ENCODE data around the gene VDR.

Gene VDR

DNA sequence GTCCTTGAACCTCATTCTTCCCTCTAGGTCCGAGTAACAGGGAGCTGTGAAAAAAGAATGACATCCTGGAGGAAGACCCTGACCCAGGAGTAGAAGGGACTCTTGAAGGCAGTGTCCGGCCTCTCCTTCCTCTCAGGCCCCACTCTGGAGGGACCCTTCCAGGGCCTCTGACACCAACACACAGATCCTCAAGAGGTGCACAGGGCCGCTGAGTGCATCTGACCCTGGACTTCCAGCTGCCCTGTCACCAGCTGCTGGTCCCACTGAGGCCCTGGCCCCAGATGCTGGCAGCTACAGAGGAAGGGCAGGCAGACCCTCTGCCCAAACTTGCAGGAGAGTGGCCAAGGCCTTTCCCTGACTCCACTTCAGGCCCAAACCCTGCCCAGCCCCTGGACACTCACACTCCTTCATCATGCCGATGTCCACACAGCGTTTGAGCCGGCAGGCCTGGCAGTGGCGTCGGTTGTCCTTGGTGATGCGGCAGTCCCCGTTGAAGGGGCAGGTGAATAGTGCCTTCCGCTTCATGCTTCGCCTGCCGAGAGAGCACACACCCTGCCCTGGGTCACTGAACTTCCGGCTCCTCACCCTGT, 40.1 kb downstream of the VDR start:
- DNase-seq = no peak

DNA sequence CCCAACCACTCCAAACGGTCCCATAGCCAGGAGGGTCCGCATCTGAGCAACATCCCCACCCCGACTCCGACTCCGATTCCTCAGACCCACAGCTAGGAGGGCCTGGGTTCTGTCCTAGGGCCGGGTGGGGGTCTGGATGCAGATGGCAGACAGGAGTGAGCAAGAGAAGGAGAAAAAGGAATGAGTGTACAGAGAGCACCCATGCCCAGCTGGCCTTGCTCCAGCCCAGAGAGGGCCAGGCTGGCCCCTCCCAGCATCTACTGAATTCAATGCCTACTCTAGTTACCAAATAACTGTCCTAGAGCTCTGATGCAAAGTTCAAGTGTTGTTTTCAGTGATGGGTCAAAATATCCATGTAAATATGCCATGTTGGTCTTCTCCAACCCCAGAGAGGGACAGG, 40.8 kb downstream of the VDR start:
- no peak for DNase-seq

DNA sequence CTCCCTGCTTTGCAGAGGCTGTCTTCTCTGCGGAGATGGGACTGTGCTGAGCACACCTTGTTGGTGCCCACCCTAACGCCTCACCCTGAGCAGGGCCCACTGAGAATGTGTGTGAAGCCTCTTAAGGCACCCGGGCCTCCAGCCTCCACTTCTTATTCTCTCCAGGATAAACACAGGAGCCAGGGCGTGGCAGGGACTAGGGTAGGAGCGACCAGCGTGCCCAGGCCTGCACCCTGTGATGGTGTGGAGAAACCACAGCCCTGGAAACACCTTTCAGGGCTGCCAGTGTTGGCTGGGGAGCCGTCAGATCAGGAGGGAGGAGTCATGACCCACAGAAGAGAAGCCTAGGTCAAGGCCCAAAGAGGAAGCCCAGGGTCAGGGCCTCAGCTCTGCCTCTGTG, 41.3 kb downstream of the VDR start:
- DNase-seq = no peak

DNA sequence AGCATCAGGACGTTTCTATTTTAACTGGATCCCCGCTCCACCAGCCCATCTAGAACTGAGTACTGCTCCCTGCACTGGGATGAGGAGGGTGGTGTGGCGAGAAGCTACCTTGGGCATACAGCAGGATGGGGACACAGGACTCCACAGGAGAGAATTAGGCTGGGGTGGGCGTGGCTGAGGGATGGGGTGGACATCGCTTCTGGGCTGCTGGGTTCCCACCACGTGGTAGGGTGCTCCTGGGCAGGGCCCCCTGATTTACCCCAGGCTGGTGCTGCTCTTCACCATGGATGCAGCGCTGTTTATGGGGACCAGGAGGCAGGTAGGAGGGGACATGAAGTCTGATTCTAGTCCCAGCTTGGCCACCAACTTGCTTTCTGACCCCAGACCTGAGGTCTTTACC, 41.9 kb downstream of the VDR start:
- DNase-seq = no peak

DNA sequence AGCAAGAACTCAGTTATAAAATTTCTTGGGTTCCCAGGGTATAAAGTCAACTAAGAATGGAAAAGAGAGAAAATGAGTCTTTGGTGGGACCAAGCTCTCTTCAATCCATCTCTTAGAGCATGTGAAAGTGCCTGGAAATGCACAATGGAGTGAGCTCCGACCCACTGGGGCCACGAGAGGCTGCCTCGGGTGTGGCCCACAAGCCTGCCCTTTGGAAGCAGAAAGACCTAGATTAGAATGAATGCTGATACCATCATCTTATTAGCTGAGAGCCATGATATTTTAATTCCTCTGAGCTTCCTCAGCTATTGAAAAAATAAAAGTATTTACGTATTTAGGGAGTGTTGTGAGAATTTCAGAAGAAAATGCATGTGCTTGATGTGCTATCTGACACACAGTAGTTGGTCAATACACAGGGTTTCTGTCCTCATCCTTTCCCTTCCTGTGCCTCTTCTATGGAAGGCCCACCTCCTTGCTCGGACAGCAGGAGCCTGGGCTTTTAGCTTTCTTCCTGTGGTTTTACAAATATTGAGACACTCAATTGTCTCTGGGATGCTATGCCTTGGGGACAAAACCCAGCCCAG, 42.5 kb downstream of the VDR start:
- no peak for DNase-seq

DNA sequence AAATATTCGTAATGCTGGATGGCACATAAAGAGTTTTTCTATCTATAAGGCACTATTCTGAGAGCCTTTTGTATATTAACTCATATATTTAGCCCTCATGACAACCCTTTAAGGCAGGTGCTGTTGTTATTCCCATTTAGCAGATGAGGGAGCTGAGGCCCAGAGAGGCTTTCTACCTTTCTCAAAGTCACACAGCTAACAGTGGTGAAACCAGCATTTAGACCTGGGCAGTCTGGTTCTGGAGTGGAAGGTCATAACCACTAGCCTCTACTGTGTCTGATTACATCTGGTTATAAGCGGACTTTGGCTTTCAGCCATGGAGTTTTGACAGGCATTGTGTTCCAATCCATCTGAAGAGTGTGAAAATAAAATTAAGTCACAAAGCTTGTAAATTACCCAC, 43.9 kb downstream of the VDR start:
- DNase-seq = no peak

DNA sequence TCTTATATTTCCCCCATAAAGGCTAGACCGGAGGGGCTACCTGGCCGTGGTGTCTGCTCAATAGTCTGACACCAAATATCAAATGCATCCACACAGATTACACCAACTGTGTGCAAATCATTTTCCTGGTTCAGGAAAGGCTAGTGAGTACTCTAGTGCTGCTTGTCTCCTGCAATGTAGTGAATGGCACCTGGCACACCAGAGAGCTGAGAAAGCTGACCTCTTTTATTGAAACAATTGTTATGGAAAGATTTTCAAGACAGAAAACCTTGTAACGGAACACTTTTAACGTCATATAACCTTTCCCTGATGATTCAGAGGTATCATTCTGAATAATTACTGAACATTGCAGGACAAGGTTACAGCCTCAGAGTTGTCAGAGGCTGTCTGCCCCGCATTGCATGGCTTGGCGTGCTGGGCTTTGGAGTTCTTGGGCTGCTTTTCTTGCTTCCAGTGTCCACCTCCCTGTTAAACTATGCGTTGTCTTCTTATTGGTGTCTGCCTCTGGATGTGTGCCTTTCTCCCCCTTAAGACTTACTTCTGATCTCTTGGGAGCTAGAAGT, 44.4 kb downstream of the VDR start:
- DNase-seq = no peak

DNA sequence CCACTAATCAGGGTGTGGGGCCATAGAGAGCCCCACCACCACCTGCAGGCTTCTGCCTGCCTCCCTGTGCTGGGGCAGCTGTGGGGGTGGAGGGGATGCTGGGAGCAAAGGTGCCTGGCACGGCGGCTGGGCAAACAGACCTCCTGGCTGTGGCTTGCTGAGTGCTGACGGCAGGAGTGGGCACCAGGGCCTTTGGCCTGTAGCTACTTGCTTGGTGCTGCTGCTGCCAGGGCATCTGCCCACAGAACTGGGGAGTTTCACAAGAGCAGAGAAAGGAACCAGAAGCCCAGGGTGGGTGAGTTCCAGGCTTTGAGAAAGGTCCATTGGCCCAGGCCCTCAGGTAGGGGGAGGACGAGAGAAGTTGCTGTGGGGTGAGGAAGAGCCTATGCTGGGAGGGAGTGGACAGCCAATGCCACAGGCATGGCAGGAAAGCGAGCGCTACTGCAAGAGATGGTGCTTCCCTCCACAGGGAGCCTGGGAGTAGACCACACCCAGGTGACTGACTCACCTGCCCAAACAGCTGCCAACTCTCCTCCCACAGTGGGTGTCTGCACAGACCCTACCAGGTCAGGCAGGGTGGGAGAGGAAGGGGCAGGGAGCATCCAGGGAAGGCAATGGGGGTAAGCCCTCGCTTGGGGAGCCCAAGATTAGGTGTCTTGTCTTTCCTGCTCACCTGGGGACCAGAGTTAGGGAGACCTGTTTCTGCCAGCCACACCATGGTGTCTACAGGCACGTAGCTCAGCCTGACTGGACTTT, 46.1 kb downstream of the VDR start:
- no peak for DNase-seq

DNA sequence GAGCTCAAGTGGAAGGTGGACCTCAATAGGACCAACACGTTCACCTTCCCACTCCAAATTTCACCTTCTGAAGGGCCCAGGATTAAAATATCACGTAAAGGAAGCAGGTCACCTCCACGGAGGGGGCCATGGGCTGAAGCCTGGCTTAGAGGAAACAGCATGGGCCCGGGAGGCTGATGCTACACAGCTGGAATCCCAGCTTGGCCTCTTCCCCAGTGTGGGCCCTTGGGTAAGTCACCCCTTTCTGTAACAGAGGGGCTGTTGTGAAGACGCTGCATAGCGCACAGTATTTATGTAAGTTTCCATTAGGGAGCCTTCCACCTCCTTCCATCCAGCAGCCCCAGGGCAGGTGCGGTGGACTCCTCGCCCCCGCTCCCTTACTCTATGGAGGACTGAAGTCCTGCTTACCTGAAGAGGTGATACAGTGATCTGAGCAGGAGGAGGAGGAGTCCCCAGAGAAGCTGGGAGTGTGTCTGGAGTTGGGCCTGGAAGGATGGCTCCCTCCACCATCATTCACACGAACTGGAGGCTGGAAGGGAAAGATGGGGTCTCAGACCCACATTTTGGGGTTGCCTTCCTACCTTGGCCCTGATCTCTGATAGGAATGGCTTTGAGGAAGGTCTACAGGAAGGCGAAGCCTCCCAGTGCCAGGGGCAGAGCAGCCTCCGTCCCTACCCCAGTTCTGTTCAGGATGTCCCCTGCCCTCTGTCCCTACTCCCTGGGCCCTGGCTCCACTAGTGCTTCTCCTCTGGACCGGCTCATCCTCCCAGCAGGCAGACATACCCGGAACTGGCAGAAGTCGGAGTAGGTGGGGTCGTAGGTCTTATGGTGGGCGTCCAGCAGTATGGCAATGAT, 47.8 kb downstream of the VDR start:
- DNase-seq = no peak

DNA sequence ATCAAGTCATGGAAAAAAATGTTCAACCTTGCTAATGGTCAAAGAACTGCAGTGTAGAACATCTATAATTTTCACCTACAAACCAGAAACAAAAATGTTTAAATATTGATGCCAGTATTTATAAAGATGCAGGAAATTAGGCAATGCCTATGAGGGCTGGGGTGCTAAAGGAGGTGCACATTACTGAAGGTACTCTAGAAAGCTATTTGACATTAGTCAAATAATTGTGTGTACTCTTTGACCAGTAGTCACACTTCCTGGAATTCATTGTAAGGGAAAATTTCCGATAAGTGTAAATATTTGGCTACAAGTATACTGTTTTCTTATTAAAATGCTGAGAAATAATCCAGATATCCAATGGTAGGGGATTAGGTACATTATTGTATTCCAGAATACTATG, 48.7 kb downstream of the VDR start:
- no peak for DNase-seq

DNA sequence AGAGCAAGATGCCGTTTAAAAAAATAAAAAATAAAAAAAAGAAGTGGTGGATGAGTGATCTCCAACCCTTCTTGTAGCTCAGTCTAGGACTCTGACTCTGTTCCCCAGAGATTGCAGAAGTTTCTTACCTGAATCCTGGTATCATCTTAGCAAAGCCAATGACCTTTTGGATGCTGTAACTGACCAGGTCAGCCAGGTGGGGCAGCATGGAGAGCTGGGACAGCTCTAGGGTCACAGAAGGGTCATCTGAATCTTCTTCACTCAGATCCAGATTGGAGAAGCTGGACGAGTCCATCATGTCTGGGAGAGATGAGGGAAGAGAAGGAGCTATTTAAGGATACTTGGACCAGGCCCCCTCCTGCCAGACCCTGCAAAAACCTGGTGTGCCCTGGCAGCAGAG, 49.3 kb downstream of the VDR start:
- no peak for DNase-seq

DNA sequence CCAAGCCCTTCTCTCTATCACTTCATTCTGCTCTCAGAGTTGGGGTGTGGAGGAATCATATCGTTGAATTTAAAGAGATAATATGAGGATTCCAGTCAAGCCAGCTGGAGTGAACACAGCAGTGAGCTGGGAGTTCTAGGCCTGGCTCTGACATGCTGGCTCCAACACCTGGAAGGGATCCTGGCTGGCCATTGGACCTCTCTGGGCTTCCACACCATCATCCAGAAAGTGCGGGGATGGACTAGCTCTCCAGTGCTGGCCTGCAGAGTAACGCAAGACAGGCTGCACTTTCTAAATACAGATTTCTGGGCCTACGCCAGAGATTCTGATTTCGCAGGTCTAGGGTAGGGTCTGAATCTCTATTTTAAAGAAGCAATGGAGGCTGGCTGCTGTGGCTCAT, 50.3 kb downstream of the VDR start:
- DNase-seq = no peak

DNA sequence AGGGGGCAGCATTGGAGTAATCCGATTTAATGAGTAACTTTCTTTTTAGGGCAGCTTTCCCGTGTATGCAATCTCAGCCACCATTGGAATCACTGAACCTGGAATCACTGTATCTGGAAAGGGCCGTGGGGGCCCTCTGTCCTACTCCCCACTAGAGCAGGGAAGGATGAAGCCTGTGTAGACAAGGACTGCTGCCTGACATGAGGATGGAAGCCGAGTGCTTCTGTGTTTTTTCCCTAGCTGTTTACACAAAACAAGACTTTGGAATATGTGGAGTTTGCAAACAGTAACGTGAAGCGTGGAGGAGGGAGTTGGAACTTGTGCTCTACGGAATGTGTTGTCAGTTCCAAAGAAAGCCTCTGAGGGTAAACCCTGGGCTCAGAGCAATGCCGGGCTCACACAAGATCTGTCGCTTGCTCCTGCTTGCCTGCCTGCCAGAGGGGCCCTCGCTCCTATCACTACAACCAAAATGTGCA, 52.7 kb downstream of the VDR start:
- DNase-seq = no peak

DNA sequence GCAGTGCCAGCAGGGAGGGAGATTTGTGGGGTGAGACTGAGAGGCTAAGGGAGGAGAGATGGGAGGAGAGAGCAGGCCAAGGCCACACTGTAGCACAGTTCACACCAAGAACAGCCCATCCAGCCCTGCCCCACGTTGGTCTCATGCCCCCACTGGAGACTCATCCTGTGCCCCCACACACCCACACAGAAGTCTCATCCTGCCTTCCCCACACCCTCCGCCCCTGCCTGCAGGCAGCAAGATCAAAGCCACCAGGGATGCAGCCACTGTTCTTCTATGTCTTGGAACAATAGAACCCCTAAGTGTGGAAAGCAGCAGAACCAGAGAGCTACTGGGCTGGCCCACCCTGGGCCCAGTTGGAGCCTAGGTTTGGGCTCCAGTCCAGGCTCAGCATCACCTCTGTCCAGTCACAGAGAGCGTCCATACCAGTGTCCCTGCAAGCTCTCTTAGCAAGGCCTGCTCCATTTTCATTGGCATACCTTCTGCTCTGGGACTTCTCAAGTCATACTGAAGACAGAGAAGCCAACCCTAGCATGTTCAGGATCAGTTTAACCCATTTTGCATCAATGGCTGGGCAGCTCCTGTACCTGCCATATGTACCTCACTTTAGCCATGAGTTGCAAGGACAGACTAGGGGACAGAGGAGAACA, 53.4 kb downstream of the VDR start:
- DNase-seq = no peak

DNA sequence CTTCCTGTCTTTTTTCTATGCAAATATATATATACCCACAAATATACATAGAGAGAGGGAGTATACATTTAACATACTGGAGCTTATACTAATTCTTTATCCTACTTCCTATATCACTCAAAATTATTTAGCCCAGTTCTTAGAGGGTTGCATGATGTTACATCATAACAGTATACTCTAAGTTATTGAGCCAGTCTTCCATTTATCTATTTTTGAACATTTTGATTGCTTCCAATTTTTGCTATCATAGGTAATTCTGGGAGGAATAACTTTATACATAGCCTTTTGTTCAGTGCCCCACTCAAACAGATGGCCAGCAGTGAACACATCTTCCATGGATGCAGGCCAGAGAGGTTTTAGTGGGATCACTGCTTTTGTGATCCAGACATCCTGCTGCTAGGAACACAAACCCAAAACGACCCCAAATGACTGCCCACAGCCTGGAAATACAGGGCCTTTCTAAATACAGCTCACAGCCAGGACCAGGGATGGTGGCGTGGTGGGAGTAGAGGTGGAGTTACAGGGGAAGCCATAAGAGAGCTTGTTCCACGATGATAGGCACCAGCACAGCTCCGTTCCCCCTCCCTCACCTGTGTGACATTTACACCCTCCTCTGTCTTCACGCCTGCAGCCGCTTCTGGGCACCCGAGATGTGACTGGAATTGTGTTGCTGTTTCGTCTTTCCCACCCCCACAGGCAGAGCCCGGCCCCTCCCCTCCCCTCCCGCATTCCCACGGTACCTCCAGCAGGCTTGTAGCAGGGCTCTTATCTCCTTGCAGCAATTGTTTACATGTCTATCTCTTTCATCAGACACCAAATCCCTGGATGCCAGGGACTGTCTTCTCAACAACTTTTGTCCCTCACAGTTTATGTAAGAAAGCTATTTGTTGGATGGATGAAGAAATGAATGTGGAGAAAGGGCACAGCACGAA, 54.4 kb downstream of the VDR start:
- DNase-seq = no peak

DNA sequence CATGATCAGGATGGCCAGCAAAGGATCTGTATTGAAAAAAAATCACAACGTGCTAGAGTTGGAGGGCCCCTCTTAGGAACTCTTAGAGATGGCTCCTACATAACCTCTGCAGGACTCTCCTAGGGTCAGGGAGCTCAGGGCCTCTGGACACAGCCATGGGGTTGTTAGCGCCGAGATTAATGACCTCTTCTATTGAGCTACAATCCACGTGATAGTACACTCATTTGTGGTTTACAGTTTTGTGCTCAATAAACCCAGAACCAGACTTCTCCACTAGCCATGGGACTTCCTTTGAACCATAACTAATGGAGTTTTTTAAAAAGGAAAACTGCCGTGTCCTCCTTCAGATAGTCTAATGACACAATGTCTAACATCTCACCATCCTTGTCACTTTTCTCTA, 55.5 kb downstream of the VDR start:
- no peak for DNase-seq

DNA sequence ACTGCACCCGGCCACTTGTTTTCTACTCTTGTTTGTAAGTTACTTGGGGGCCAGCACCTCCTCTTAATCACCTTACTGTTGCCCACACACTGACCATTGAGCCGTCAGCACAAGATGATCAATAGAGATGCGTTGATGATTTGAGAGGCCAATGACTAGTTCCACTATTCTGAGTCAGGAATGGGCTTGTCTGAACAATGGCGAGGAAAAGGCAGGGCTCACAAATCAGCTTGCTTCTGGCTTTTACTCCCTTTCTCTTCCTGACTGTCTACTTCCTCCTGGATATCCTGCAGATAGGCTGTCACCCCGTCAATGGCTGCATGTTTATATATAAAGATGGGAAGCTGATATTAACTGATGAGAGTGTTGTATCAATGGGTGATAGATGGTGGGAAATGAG, 55.9 kb downstream of the VDR start:
- no peak for DNase-seq

DNA sequence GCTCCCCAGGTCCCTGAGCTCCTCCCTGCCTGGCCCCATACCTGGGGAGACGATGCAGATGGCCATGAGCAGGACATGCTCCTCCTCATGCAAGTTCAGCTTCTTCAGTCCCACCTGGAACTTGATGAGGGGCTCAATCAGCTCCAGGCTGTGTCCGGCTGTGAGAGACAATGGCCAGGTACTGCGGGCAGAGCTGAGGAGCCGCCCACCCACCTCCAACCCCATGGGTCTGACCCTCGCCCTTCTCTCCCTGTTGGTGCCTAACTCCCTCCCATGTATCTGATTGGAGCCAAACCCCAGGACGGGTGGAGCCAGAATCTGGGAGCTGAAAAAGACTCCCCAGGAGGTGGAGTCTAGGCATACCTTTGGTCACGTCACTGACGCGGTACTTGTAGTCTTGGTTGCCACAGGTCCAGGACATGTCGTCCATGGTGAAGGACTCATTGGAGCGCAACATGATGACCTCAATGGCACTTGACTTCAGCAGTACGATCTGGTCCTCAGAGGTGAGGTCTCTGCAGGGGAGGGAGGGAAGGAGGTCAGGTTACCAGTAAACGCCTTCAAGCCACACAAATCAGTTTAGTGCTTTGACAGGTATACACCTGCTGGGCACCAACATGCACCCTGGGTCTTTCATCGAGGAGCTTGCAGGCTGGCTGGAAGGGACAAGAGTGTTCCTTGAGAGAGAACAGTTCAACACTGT, 58.3 kb downstream of the VDR start:
- no peak for DNase-seq

DNA sequence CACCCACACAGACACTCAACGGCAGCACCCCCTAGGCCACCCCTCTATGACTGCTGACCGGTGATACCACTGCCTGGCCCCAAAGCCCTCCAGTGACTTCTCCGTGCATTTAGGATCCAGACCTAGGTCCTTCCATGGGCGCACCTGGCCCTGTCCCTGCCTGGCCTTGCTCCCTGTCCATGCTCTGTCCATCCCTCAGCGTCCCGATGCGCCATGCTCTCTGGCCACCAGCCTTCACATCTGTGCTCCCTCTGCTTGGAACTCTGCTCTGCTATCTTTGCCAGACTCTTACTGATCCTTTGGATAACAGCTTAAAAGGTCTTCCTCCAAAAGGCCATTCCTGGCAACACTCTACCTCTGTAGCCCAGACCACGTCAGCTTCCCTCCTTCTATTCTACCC, 59.7 kb downstream of the VDR start:
- DNase-seq = no peak

DNA sequence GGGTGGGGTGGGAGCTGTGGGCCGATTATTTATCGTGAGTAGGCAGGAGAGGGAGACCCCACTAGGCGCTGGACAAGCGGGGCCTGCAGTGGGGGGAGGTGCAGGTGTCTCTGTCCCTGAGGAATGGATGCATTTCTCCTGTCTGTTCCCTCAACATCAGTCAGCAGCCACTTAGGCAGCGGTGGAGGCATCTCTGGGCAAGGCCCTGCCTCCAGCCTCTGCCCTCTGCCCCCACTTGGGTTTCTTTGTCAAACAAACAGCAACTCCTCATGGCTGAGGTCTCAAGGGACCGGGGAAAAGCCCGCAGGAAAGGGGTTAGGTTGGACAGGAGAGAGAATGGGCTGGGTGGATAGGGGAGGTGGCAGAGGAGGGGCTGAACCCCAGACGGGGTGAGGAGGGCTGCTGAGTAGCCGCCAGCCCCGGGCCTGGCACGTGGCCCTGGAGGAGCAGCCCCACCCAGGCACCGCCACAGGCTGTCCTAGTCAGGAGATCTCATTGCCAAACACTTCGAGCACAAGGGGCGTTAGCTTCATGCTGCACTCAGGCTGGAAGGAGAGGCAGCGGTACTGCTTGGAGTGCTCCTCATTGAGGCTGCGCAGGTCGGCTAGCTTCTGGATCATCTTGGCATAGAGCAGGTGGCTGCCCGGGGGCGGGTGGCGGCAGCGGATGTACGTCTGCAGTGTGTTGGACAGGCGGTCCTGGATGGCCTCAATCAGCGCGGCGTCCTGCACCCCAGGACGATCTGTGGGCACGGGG, 60.4 kb downstream of the VDR start:
- DNase-seq = no peak
